CD4-positive, alpha-beta T cell treated with Interleukin-15 for 4 hours (primary cell): ENCODE results near the gene LENEP.
A peak's percentile ranks its signal among the peaks of the same experiment; 100 is the strongest.

Experiments
- DNase-seq: peaks from one replicate; pipeline ENCODE4 v3.0.0-alpha.2; 2020; ENCODE audit warnings: low spot score

Gene LENEP

GRCh38 chr1:155011437-155012025, 18.1 kb downstream of the LENEP start:
- DNase-seq: no peak

- DNase-seq: no peak
These were observed 18.7 kb downstream of the LENEP start for GRCh38 chr1:155012026-155012546.

- no peak for DNase-seq
These were observed 19.6 kb downstream of the LENEP start for GRCh38 chr1:155012776-155013602.

- no peak for DNase-seq
These were observed 20.2 kb downstream of the LENEP start for GRCh38 chr1:155013632-155014031.

- no peak for DNase-seq
These were observed 21.5 kb downstream of the LENEP start for GRCh38 chr1:155014709-155015508.

GRCh38 chr1:155015527-155016230, 22.3 kb downstream of the LENEP start:
- no peak for DNase-seq

GRCh38 chr1:155016231-155016831, 22.9 kb downstream of the LENEP start:
- no peak for DNase-seq

GRCh38 chr1:155017041-155017945, 23.9 kb downstream of the LENEP start:
- peak; percentile 91 for DNase-seq

GRCh38 chr1:155017946-155018316, 24.5 kb downstream of the LENEP start:
- no peak for DNase-seq

GRCh38 chr1:155018617-155019348, 25.4 kb downstream of the LENEP start:
- DNase-seq: no peak

GRCh38 chr1:155019377-155020245, 26.2 kb downstream of the LENEP start:
- DNase-seq: no peak

- DNase-seq: no peak
These were observed 28.9 kb downstream of the LENEP start for GRCh38 chr1:155022136-155022926.

- no peak for DNase-seq
These were observed 29.5 kb downstream of the LENEP start for GRCh38 chr1:155022927-155023236.

- DNase-seq: no peak
These were observed 30.2 kb downstream of the LENEP start for GRCh38 chr1:155023627-155024026.

- no peak for DNase-seq
These were observed 30.9 kb downstream of the LENEP start for GRCh38 chr1:155024315-155024714.

- DNase-seq: no peak
These were observed 32.8 kb downstream of the LENEP start for GRCh38 chr1:155026154-155026553.

GRCh38 chr1:155026588-155026987, 33.2 kb downstream of the LENEP start:
- DNase-seq: no peak
